Measurements from ENCODE around the gene SPHK2. TPM values are rescaled to one million over a fixed set of nuclear protein-coding genes. Genes with fewer than 3 reads are reported as not detected.

SPHK2 gene
- total and polyA plus RNA-seq, 12 donors = 4.3 to 29.9 (median 16.8) TPM

GRCh38 chr19:48674216-48674809 is 55.0 kb downstream of the SPHK2 start:
- Histone ChIP-seq H3K27ac (no peak overlapping the region), H3K36me3 (replicated peaks in 1 of 2) (no peaks in the 10 kb centered on the region), H3K27me3 (no peaks in the 10 kb centered on the region), H3K4me3 (no peak overlapping the region), H3K4me1 (replicated peaks in 1 of 2) (peaks cover 0 to 9% of the 10 kb centered on the region in 2 donors), H3K9me3 (replicated peaks in 1 of 3) (no peaks in the 10 kb centered on the region)
- DNase-seq = no peak
- 85 to 94% (median 91%) methylated on average over 9 to 19 of the region's 19 CpGs for WGBS, 4 donors
- intact Hi-C loops (cut with DNase I) = loop anchor here (10.0 kb wide), 3 partner anchors 60 to 170 kb away; no protein-coding TSS in a partner anchor
- TF ChIP-seq POLR2A (IDR thresholded peaks at IDR 0.05) = no peak
- no peak for TF ChIP-seq CTCF (IDR thresholded peaks at IDR 0.05)

GRCh38 chr19:48674921-48675824 is 55.9 kb downstream of the SPHK2 start:
- peak; percentile 72 to 89 (median 88) for TF ChIP-seq CTCF (IDR thresholded peaks at IDR 0.05)
- no peak for TF ChIP-seq POLR2A (IDR thresholded peaks at IDR 0.05)
- Histone ChIP-seq H3K27me3 (no peaks in the 10 kb centered on the region), H3K27ac (peak overlapping the region in 2 of 5 donors; percentile 59 to 62), H3K4me1 (replicated peaks in 1 of 2) (peaks cover 0 to 9% of the 10 kb centered on the region in 2 donors), H3K36me3 (replicated peaks in 1 of 2) (no peaks in the 10 kb centered on the region), H3K9me3 (replicated peaks in 1 of 3) (no peaks in the 10 kb centered on the region), H3K4me3 (no peak overlapping the region)
- DNase-seq = peak; percentile 86 to 95 (median 91)
- intact Hi-C loops (cut with DNase I) = loop anchor here (10.0 kb wide), 3 partner anchors 60 to 170 kb away; no protein-coding TSS in a partner anchor
- WGBS, 4 donors = 31 to 65% (median 49%) methylated on average over 8 to 28 of the region's 28 CpGs

GRCh38 chr19:48676487-48676886 is 57.2 kb downstream of the SPHK2 start:
- no peak overlapping the region for H3K27ac ChIP-seq
- no peaks in the 10 kb centered on the region for H3K36me3 ChIP-seq (replicated peaks in 1 of 2)
- H3K4me3 ChIP-seq = no peak overlapping the region
- whole genome bisulfite sequencing, 4 donors = 95 to 96% (median 95%) methylated on average over 14 to 17 of the region's 17 CpGs
- intact Hi-C loops (cut with DNase I) = loop anchor here (10.0 kb wide), 3 partner anchors 58 to 168 kb away; no protein-coding TSS in a partner anchor
- peaks cover 0 to 9% of the 10 kb centered on the region in 2 donors for H3K4me1 ChIP-seq (replicated peaks in 1 of 2)
- DNase-seq = no peak
- H3K27me3 ChIP-seq = no peaks in the 10 kb centered on the region
- TF ChIP-seq POLR2A (IDR thresholded peaks at IDR 0.05) = no peak
- no peak for TF ChIP-seq CTCF (IDR thresholded peaks at IDR 0.05)
- no peaks in the 10 kb centered on the region for H3K9me3 ChIP-seq (replicated peaks in 1 of 3)

- H3K9me3 ChIP-seq (replicated peaks in 1 of 3) = no peaks in the 10 kb centered on the region
- WGBS, 4 donors = 83 to 90% (median 88%) methylated on average over 12 to 13 of the region's 13 CpGs
- peaks cover 0 to 9% of the 10 kb centered on the region in 2 donors for H3K4me1 ChIP-seq (replicated peaks in 1 of 2)
- H3K27me3 ChIP-seq = no peaks in the 10 kb centered on the region
- H3K27ac ChIP-seq = no peak overlapping the region
- DNase-seq = no peak
- TF ChIP-seq POLR2A (IDR thresholded peaks at IDR 0.05) (no peak), CTCF (IDR thresholded peaks at IDR 0.05) (no peak)
- no peak overlapping the region for H3K4me3 ChIP-seq
- intact Hi-C loops (cut with DNase I) = loop anchor here (10.0 kb wide), 3 partner anchors 58 to 168 kb away; no protein-coding TSS in a partner anchor
- no peaks in the 10 kb centered on the region for H3K36me3 ChIP-seq (replicated peaks in 1 of 2)
Observed at GRCh38 chr19:48676887-48677286, 57.6 kb downstream of the SPHK2 start.

Data from adrenal gland (tissue), 12 donors.